Endothelial cell of umbilical vein (primary cell): ENCODE results near the gene LAMC3.

Experiments used
- CTCF ChIP-seq, 2 donors: IDR thresholded peaks; 1 replicate in 1 of 2; 2 replicates in 1 of 2; pipeline ENCODE4 v1.5.1; 2011; ENCODE audit warnings: low read length in 2 of 2, mild to moderate bottlenecking in 2 of 2, moderate library complexity in 2 of 2, control low read depth in 1 of 2, inconsistent platforms in 1 of 2, low read depth in 1 of 2; ENCODE audit not compliant: insufficient read depth in 1 of 2; ENCODE audit errors: extremely low read depth in 1 of 2
- EZH2 ChIP-seq: IDR thresholded peaks from 2 replicates; pipeline ENCODE4 v1.6.1; 2012; ENCODE audit warnings: borderline replicate concordance, low read depth, mild to moderate bottlenecking, moderate library complexity, low read length, inconsistent platforms; ENCODE audit not compliant: severe bottlenecking
- FOS ChIP-seq: IDR thresholded peaks from 2 replicates; pipeline ENCODE4 v1.6.1; 2011; ENCODE audit warnings: mild to moderate bottlenecking, low read length, moderate library complexity, borderline replicate concordance; ENCODE audit not compliant: insufficient read depth
- JUN ChIP-seq: IDR thresholded peaks from 2 replicates; pipeline ENCODE4 v1.6.1; 2011; ENCODE audit warnings: borderline replicate concordance, low read depth; ENCODE audit not compliant: insufficient read length, insufficient read depth
- MAX ChIP-seq: IDR thresholded peaks from 2 replicates; pipeline ENCODE4 v1.6.1; 2011; ENCODE audit not compliant: insufficient read depth, insufficient read length
- MYC ChIP-seq: IDR thresholded peaks from one replicate; pipeline ENCODE4 v1.6.1; 2011; ENCODE audit warnings: mild to moderate bottlenecking, low read depth, low read length
- POLR2A ChIP-seq: IDR thresholded peaks from 2 replicates; pipeline ENCODE4 v1.6.1; 2012; ENCODE audit warnings: low read depth, mild to moderate bottlenecking, control low read depth, low read length
- POLR2AphosphoS5 ChIP-seq: IDR thresholded peaks from 2 replicates; pipeline ENCODE4 v1.6.1; 2012; ENCODE audit warnings: low read depth, mild to moderate bottlenecking, control low read depth, low read length, moderate library complexity; ENCODE audit not compliant: insufficient read depth

GRCh38 chr9:131113655-131114054, 104.7 kb downstream of the LAMC3 start:
- TF ChIP-seq CTCF (IDR thresholded peaks at IDR 0.05; ENCODE audit: extremely low read depth in 1 of 2, insufficient read depth in 1 of 2, low read depth in 1 of 2, low read length in 2 of 2) (no peak), POLR2A (no peak), JUN (no peak), MAX (no peak), POLR2AphosphoS5 (no peak), EZH2 (no peak), MYC (no peak), FOS (no peak)
